Thoracic aorta (tissue), 2 donors: ENCODE data around the gene NAPA. TPM values are rescaled to one million over a fixed set of nuclear protein-coding genes. Genes with fewer than 3 reads are reported as not detected.

Source experiments
- ATAC-seq: fragments of 150-250 bp; one replicate; pipeline ENCODE4 v1.8.0; 2017; ENCODE audit warnings: low read depth; ENCODE audit not compliant: insufficient number of reproducible peaks, low FRiP score
- DNase-seq: peaks from one replicate; pipeline ENCODE4 v3.0.0-alpha.2; 2020; ENCODE audit warnings: low spot score
- H3K27ac ChIP-seq, 2 donors: fragments of 200-600 bp; sonication (generic); 1 replicate in 1 of 2; 2 replicates in 1 of 2; pipeline ENCODE4 v1.5.1; 2016; ENCODE audit warnings: mild to moderate bottlenecking in 2 of 2, moderate library complexity in 2 of 2
- H3K27me3 ChIP-seq: fragments of 200-600 bp; sonication (generic); replicated peaks from 2 replicates; pipeline ENCODE4 v1.6.0; 2016; ENCODE audit warnings: mild to moderate bottlenecking; ENCODE audit not compliant: insufficient read depth
- H3K36me3 ChIP-seq: fragments of 200-600 bp; sonication (generic); one replicate; pipeline ENCODE4 v1.5.1; 2016
- H3K4me1 ChIP-seq, 2 donors: fragments of 200-600 bp; sonication (generic); 1 replicate in 1 of 2; 2 replicates in 1 of 2; pipeline versions ENCODE4 v1.5.1 to v1.6.0; 2016; ENCODE audit warnings: low read depth in 2 of 2, mild to moderate bottlenecking in 1 of 2; ENCODE audit not compliant: control insufficient read depth in 1 of 2
- H3K4me3 ChIP-seq: fragments of 200-600 bp; sonication (generic); 2 replicates; pipeline ENCODE4 v1.5.1; 2016; ENCODE audit warnings: mild to moderate bottlenecking
- H3K9me3 ChIP-seq: fragments of 200-600 bp; sonication (generic); 2 replicates; pipeline ENCODE4 v1.5.1; 2016
- CTCF ChIP-seq: fragments of 200-600 bp; sonication (generic); IDR thresholded peaks from one replicate; pipeline ENCODE4 v1.5.1; 2019; ENCODE audit warnings: antibody characterized with exemption
- total RNA-seq, 2 donors: library from RNA; depleted of rRNA; stranded (reverse); fragments of >200 nt; gene quantifications; one replicate each; pipeline versions ENCODE4 v1.1.0 to v1.2.3, GENCODE V29; 2016

Gene NAPA
- total RNA-seq, 2 donors from 2014 or later, result 107 to 147 TPM

- Histone ChIP-seq H3K36me3 (no peaks in the 10 kb centered on the region), H3K27ac (peak overlapping the region; percentile 12 to 56), H3K4me1 (peaks cover 58 to 81% of the 10 kb centered on the region in 2 donors), H3K9me3 (no peaks in the 10 kb centered on the region), H3K27me3 (no peaks in the 10 kb centered on the region), H3K4me3 (no peak overlapping the region)
- no peak for TF ChIP-seq CTCF
- no peak for DNase-seq
- no peak for ATAC-seq
These were observed 3.7 kb downstream of the NAPA start for GRCh38 chr19:47511128-47511517.

- DNase-seq, result no peak
- ATAC-seq, result no peak
- Histone ChIP-seq H3K27me3 (no peaks in the 10 kb centered on the region), H3K9me3 (no peaks in the 10 kb centered on the region), H3K27ac (peak overlapping the region; percentile 51 to 56), H3K4me3 (no peak overlapping the region), H3K36me3 (no peaks in the 10 kb centered on the region), H3K4me1 (peaks cover 58 to 76% of the 10 kb centered on the region in 2 donors)
- TF ChIP-seq CTCF, result no peak
These were observed 4.2 kb downstream of the NAPA start for GRCh38 chr19:47510516-47511127.

GRCh38 chr19:47509973-47510372 is 4.9 kb downstream of the NAPA start:
- Histone ChIP-seq H3K4me1 (peaks cover 58 to 75% of the 10 kb centered on the region in 2 donors), H3K27ac (peak overlapping the region; percentile 51 to 56), H3K27me3 (no peaks in the 10 kb centered on the region), H3K36me3 (no peaks in the 10 kb centered on the region), H3K4me3 (peak overlapping the region; percentile 46), H3K9me3 (no peaks in the 10 kb centered on the region)
- TF ChIP-seq CTCF, result no peak
- peak; percentile 40 for DNase-seq
- ATAC-seq, result peak; percentile 55

- Histone ChIP-seq H3K9me3 (no peaks in the 10 kb centered on the region), H3K27me3 (no peaks in the 10 kb centered on the region), H3K4me1 (peaks cover 58 to 75% of the 10 kb centered on the region in 2 donors), H3K4me3 (peak overlapping the region; percentile 46), H3K36me3 (no peaks in the 10 kb centered on the region), H3K27ac (peak overlapping the region; percentile 47 to 56)
- DNase-seq, result no peak
- TF ChIP-seq CTCF, result no peak
- no peak for ATAC-seq
These were observed 5.6 kb downstream of the NAPA start for GRCh38 chr19:47509170-47509847.

GRCh38 chr19:47508721-47509120 is 6.1 kb downstream of the NAPA start:
- Histone ChIP-seq H3K27ac (peak overlapping the region in 1 of 2 donors; percentile 0), H3K4me3 (no peak overlapping the region), H3K9me3 (no peaks in the 10 kb centered on the region), H3K4me1 (peaks cover 56 to 69% of the 10 kb centered on the region in 2 donors), H3K36me3 (peaks cover 4% of the 10 kb centered on the region), H3K27me3 (no peaks in the 10 kb centered on the region)
- no peak for DNase-seq
- ATAC-seq, result no peak
- no peak for TF ChIP-seq CTCF
